Erythroblast (primary cell): Measurements from ENCODE around the gene VMA21.

Experiments used
- GATA1 ChIP-seq: IDR thresholded peaks from 2 replicates; pipeline ENCODE4 v1.6.1; 2011; ENCODE audit warnings: low read depth, mild to moderate bottlenecking, control low read depth, low read length, moderate library complexity
- POLR2A ChIP-seq: IDR thresholded peaks from 2 replicates; pipeline ENCODE4 v1.6.1; 2011; ENCODE audit warnings: mild to moderate bottlenecking, low read length

DNA sequence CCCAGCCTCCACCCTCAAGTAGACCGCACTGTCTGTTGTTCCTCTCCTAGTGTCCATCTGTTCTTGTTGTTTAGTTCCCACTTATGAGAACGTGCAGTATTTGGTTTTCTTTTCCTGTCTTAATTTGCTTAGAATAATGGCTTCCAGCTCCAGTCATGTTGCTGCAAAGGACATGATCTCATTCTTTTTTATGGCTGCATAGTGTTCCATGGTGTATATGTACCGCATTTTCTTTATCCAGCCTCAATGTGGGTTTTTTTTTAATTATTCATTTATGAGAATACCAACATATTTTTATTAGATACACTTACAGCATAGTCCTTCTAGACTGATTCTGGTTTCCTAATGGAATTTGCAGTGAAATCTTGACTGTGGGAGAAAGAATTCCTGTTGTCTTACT is 1.3 kb downstream of the VMA21 start:
- TF ChIP-seq POLR2A (no peak), GATA1 (no peak)
